VCaP (cell line): ENCODE results near the gene SDHAF1.

Experiments used
- H3K27ac ChIP-seq: fragments of 450-650 bp; 2 replicates; pipeline ENCODE4 v1.5.1; 2017
- TF ChIP-seq, protein P1 (sequence below): fragments of 450-650 bp; conservative IDR thresholded peaks from 2 replicates; pipeline ENCODE4 v1.5.1; 2017; ENCODE audit warnings: mild to moderate bottlenecking, moderate library complexity

SDHAF1 gene

DNA sequence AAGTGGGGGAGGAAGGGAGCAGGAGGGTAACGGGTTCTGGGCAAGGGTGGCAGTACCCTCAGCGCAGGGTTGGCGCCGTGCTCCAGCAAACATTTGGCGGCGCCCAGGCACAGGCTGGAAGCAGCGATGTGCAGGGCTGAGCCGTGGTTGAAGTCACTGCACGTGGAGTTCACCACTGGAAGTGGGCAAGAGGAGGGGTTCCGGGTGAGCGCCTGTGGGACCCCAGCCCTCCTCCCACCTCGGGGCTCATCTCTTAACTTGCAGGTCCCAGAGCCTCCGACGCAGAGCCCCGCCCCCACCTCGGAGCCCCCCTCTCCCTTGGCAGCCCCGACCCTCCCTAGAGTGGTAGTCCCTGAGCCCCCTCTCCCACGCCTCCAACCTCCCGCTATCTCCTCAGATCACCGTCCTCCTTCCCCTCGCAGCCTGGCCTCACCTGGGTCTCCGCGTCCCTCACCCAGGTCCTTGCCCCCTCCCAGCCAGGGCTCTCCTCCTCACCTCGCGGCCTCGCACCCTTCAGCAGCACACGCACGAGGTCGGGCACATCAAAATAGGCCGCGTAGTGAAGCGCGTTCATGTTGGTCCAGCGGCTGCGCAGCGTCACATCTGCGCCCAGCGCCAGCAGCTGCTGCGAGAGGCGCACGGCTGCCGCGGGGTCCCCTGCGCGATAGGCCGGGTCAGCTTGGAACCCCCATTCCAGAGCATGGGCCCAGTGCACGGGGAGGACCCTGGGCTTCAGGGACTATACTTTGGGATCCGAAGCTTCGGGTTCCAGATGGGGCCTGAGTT is 31.3 kb downstream of the SDHAF1 start:
- no peak overlapping the region for H3K27ac ChIP-seq
- TF ChIP-seq, protein P1, sequence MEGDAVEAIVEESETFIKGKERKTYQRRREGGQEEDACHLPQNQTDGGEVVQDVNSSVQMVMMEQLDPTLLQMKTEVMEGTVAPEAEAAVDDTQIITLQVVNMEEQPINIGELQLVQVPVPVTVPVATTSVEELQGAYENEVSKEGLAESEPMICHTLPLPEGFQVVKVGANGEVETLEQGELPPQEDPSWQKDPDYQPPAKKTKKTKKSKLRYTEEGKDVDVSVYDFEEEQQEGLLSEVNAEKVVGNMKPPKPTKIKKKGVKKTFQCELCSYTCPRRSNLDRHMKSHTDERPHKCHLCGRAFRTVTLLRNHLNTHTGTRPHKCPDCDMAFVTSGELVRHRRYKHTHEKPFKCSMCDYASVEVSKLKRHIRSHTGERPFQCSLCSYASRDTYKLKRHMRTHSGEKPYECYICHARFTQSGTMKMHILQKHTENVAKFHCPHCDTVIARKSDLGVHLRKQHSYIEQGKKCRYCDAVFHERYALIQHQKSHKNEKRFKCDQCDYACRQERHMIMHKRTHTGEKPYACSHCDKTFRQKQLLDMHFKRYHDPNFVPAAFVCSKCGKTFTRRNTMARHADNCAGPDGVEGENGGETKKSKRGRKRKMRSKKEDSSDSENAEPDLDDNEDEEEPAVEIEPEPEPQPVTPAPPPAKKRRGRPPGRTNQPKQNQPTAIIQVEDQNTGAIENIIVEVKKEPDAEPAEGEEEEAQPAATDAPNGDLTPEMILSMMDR = no peak

DNA sequence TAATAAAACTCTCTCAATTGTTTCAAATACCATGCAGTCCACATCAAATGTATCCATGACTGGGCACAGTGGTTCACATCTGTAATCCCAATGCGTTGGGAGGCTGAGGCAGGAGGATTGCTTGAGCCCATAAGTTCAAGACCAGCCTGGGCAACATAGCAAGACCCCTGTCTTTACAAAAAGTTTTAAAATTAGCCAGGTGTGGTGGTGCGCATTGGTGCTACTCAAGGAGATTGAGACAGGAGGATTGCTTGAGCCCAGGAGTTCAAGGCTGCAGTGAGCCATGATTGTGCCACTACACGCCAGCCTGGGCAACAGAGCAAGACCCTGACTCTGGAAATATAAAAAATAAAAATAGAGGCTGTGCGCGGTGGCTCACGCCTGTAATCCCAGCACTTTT is 32.7 kb downstream of the SDHAF1 start:
- TF ChIP-seq, protein P1 = no peak
- no peak overlapping the region for H3K27ac ChIP-seq

DNA sequence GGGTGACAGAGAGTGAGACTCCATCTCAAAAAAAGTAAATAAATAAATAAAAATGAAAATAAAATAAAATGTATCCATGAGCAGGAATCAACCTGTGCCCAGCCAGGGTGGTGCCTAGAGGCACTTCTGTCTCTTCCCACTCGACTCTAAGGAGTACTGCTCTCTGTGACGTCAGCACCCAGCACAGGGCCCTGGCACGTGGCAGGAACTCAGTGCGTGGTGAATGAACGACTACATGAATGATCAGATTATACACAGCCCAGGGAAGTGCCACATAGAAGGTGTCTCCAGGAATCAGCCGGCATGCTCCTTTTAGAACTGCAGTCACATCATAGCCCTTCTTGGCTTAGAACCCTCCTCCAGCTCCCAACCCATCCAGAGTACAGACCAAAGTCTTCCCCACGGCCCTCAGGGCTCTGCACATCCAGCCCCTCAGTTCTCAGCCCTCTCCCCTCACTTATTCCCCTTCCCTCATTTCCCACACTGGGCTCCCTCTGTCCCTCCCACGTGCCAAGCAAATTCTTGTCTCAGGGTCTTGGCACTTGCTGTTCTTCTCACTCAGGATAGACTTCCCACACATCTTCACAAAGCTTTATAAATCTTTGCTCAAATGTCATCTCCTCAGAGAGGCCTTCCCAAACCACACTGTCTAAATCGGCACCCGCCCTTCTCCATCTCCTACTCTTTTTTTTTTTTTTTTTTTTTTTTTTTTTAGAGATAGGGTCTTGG is 33.5 kb downstream of the SDHAF1 start:
- TF ChIP-seq, protein P1 = no peak
- H3K27ac ChIP-seq = no peak overlapping the region

DNA sequence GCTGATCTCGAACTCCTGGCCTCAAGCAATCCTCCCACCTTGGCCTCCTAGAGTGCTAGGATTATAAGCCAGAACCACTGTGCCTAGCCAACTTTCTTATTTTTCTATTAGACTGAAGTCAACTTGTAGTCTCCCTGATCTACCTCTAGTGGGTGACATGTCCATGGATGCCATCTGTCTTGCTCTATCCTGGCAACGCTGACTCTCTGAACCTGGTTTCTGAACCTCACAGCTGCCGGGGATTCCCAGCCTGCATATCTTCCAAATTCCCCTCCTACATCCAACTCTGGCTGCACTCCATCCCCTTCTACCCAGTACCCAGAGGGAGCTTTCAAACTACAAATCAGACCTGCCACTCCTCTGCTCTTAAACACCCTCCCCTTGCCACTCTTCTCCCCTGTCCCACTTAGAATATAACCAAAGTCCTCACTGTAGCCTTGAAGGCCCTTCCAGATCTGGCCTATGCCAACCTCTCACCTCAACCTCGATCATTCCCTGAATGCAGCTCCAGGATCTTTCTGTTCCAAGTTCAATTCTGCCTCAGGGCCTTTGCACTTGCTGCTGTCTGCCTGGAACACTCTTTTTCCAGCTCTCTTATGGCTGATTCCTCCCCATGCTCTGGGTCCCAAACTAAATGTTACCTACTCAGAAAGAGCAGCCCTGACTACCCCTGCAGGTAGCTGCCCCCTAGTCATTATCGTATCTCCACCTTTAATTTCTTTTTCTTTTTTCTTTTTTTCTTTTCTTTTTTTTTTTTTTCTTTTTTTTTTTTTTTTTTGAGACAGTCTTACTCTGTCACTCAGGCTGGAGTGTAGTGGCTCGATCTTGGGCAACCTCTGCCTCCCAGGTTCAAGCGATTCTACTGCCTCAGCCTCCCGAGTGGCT is 35.5 kb downstream of the SDHAF1 start:
- no peak overlapping the region for H3K27ac ChIP-seq
- TF ChIP-seq, protein P1 = no peak

DNA sequence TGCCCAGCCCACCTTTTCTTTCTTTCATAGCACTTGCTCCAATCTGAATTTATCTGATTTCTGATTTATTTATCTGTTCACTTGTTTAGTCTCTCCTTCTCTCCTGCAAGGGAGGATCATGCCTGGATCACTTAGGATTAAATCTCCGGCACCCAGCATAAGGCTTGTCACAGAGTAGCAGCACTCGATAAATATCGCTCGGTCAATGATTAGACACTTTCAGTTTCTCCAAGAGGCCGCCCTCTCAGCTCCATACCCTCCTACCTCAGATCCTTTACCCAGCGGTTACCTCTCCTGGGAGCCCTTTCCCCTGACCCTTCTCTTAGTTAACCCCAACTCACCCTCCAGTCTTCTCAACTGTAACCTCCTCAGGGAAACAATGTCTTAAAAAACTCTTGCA is 36.3 kb downstream of the SDHAF1 start:
- no peak overlapping the region for H3K27ac ChIP-seq
- TF ChIP-seq, protein P1 = no peak

DNA sequence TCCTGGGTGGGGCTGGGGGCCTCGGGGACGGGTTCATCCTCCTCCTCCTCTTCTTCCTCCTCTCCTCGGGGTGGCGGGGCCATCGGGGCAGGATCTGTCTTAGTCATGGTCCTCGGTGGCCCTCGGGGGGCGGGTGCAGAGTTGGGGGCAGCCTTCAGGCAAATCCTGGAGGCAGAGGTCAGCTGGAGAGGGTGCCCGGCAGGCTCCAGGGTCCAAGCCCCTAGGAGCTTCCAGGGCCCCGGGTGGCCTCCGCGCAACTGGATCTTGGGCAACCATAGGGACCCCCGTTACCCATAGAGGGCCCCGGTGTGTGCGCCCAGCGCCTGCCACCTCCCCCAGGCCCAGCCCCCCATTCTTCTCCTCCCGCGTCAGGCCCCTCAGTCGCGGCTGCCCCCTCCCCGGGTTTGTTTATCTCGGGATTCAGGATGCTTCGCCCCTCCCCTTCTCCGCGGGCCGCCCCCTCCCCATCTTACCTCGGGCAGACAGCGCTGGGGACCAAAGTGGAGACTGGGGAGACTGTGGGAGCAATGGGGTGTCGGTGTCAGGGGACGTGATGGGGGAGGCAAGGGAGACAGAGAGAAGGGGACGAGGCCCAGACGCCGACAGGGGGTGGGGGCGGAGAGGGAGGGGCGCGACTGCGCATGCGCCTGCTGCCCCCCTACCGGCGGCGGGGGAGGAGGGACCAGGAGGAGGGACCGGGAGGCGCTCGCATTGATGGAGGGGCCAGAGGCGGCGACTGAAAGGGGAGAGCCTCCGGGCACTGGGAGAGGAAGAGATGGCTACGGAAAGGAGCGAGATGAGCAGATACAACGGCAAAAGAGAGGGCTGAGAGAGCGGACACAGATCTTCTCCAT is 37.5 kb downstream of the SDHAF1 start, which contains the start of gene CLIP3:
TSS of gene CLIP3 (minus strand) at position 623 of the 854 bp plus-strand sequence. CDS start at position 107, 516 bp downstream.
- TF ChIP-seq, protein P1 = no peak
- H3K27ac ChIP-seq = no peak within 1 kb of the TSS
